ENCODE results near the gene DLG2. TPM values are rescaled to one million over a fixed set of nuclear protein-coding genes. Genes with fewer than 3 reads are reported as not detected.
"Not testable (repeated sequence)": the region's sequence is repeated elsewhere in the genome, so short reads cannot be mapped to it uniquely, and the experiment has no call there.

The DLG2 gene
- 0.32 TPM for polyA plus RNA-seq (2013, experiment 1 of 2)
- 0.16 TPM for polyA plus RNA-seq (2013, experiment 2 of 2)

DNA sequence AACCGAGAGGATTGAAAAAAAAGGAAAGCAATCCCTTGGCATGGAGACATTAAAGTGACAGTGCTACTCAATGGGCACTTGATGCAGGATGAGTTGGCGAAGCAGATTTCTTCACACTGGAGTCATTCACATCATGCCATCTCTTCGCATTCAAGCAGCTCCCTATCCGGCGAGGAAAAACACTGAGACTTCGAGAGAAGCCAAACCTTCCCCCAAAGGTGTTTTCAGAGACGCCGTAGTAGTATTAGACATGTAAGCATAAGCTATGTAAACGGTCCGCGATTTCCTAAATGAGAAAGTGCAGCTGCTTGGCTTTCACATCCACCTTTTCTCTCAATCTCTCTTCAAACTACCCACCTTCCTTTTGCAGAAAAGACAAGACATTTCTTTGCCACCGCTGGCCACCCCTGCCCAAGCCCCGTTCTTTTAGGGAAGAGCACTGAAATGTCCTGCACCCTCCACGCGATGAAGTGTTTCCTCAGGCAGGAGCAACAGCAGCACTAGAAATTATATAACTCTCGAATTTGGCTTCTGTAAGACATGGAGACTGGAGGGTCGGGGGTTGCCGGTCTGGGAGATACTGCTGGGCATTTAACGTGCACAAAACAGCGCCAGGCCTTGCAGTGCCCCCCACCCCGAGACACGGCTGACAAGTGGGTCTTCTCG, at the start of gene DLG2:
TSS of gene DLG2 (minus strand) at position 13 of the 666 bp plus-strand sequence.
- Histone ChIP-seq H2BK120ac (ENCODE audit: low read depth, low read length) (no peak within 1 kb of the TSS), H3K4me2 (ENCODE audit: low read length, poor library complexity, severe bottlenecking) (peak within 1 kb of the TSS; percentile 82), H2AFZ (ENCODE audit: low read depth, low read length) (peak within 1 kb of the TSS; percentile 59), H3K4me1 (ENCODE audit: control insufficient read depth, insufficient read depth, low read depth, low read length) (no peaks in the 10 kb centered on the region), H3K27ac (ENCODE audit: low read length, poor library complexity, severe bottlenecking) (peak within 1 kb of the TSS; percentile 83), H2BK15ac (ENCODE audit: low read depth, poor library complexity, severe bottlenecking) (peak within 1 kb of the TSS; percentile 56), H3K36me3 (ENCODE audit: control insufficient read depth in 1 of 2, insufficient read depth in 2 of 2, low read depth in 1 of 2, low read length in 2 of 2) (peaks cover 2 to 15% of the 10 kb centered on the region in 2 experiments), H3K18ac (ENCODE audit: low read depth in 1 of 2, low read length in 2 of 2) (peak within 1 kb of the TSS; percentile 72 to 86), H4K91ac (ENCODE audit: low read length) (peak within 1 kb of the TSS; percentile 65), H3K27me3 (ENCODE audit: control insufficient read depth in 1 of 2, insufficient read depth in 1 of 2, low read length in 2 of 2) (no peaks in the 10 kb centered on the region), H4K8ac (ENCODE audit: low read length) (peak within 1 kb of the TSS; percentile 76), H3K9ac (ENCODE audit: low read length) (peak within 1 kb of the TSS; percentile 95), H3K4ac (ENCODE audit: low read depth in 1 of 2, low read length in 2 of 2) (peak within 1 kb of the TSS in 1 of 2 experiments; percentile 9), H3K9me3 (ENCODE audit: control insufficient read depth, low read length) (no peaks in the 10 kb centered on the region), H3K4me3 (ENCODE audit: insufficient read depth in 1 of 2, low read depth in 1 of 2, low read length in 2 of 2) (peak within 1 kb of the TSS; percentile 64 to 95), H3K23ac (ENCODE audit: low read length in 2 of 2) (no peak within 1 kb of the TSS), H3K79me1 (replicated peaks; ENCODE audit: low read length, poor library complexity, severe bottlenecking) (peaks cover 6% of the 10 kb centered on the region), H2AK5ac (ENCODE audit: low read length, severe bottlenecking) (no peak within 1 kb of the TSS), H2BK5ac (ENCODE audit: low read depth, low read length, poor library complexity, severe bottlenecking) (no peak within 1 kb of the TSS), H3K14ac (ENCODE audit: low read length in 2 of 2) (no peak within 1 kb of the TSS), H2BK12ac (ENCODE audit: low read length in 2 of 2) (peak within 1 kb of the TSS in 1 of 2 experiments; percentile 27)
- 3% methylated on average over 22 of the region's 23 CpGs for WGBS
- DNase-seq, result peak; percentile 57

DNA sequence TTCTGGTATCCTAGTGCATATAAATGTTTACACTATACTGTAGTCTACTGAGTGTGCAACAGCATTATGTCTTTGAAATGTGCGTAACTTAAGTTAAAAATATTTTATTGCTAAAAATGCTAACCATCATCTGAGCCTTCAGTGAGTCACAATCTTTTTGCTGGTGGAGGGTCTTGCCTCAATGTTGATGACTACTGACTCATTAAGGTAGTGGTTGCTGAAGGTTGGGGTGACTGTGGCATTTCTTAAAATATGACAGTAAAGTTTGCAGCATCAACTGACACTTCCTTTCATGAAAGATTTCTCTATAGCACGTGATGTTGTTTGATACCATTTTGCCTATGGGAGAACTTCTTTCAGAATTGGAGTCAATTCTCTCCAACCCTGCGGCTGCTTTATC, 46.2 kb upstream of the DLG2 start:
- H2BK12ac ChIP-seq (ENCODE audit: low read length in 2 of 2), result no peak overlapping the region
- H3K36me3 ChIP-seq (ENCODE audit: control insufficient read depth in 1 of 2, insufficient read depth in 2 of 2, low read depth in 1 of 2, low read length in 2 of 2), result no peaks in the 10 kb centered on the region
- H2AK5ac ChIP-seq (ENCODE audit: low read length, severe bottlenecking), result no peak overlapping the region
- no peak overlapping the region for H4K91ac ChIP-seq (ENCODE audit: low read length)
- no peak overlapping the region for H3K27ac ChIP-seq (ENCODE audit: low read length, poor library complexity, severe bottlenecking)
- no peaks in the 10 kb centered on the region for H3K27me3 ChIP-seq (ENCODE audit: control insufficient read depth in 1 of 2, insufficient read depth in 1 of 2, low read length in 2 of 2)
- no peak overlapping the region for H2BK15ac ChIP-seq (ENCODE audit: low read depth, poor library complexity, severe bottlenecking)
- no peak overlapping the region for H3K9ac ChIP-seq (ENCODE audit: low read length)
- no peak overlapping the region for H2AFZ ChIP-seq (ENCODE audit: low read depth, low read length)
- no peak overlapping the region for H3K14ac ChIP-seq (ENCODE audit: low read length in 2 of 2)
- H3K9me3 ChIP-seq (ENCODE audit: control insufficient read depth, low read length), result peaks cover 7% of the 10 kb centered on the region
- H2BK120ac ChIP-seq (ENCODE audit: low read depth, low read length), result no peak overlapping the region
- no peak for DNase-seq
- H3K18ac ChIP-seq (ENCODE audit: low read depth in 1 of 2, low read length in 2 of 2), result no peak overlapping the region
- no peak overlapping the region for H3K4me3 ChIP-seq (ENCODE audit: insufficient read depth in 1 of 2, low read depth in 1 of 2, low read length in 2 of 2)
- no peak overlapping the region for H3K23ac ChIP-seq (ENCODE audit: low read length in 2 of 2)
- WGBS, result 100% methylated on average over 3 of the region's 3 CpGs
- no peak overlapping the region for H3K4ac ChIP-seq (ENCODE audit: low read depth in 1 of 2, low read length in 2 of 2)
- no peaks in the 10 kb centered on the region for H3K79me1 ChIP-seq (replicated peaks; ENCODE audit: low read length, poor library complexity, severe bottlenecking)
- H3K4me2 ChIP-seq (ENCODE audit: low read length, poor library complexity, severe bottlenecking), result no peak overlapping the region
- H3K4me1 ChIP-seq (ENCODE audit: control insufficient read depth, insufficient read depth, low read depth, low read length), result no peaks in the 10 kb centered on the region
- H4K8ac ChIP-seq (ENCODE audit: low read length), result no peak overlapping the region
- H2BK5ac ChIP-seq (ENCODE audit: low read depth, low read length, poor library complexity, severe bottlenecking), result no peak overlapping the region

DNA sequence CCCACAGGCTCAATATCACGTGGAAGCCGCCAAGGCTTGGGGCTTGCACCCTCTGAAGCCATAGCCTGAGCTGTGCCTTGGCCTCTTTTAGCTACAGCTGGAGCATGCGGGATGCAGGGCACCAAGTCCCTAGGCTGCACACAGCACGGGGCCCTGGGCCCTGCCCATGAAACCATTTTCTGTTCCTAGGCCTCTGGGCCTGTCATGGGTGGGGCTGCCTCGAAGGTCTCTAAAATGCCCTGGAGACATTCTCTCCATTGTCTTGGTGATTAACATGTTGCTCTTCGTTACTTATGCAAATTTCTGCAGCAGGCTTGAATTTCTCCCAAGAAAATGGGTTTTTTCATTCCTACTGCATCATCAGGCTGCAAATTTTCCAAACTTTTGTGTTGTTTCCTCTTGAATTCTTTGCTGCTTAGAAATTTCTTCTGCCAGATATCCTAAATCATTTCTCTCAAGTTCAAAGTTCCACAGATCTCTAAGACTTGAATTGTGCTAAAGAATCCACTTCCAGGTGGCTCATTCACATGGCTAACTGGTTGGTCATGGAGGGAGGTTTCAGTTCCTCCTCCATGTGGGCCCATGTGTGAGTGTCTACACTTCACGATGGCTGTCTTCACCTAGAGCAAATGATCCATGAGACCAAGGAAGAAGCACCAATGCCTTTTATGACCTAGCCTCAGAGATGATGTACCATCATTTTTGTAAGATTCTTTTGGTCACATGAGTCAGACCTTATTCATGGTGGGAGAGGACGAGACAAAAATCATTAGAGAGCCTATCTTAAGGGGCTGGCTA, 45.2 kb upstream of the DLG2 start:
- WGBS, result 70% methylated on average over 8 of the region's 8 CpGs

DNA sequence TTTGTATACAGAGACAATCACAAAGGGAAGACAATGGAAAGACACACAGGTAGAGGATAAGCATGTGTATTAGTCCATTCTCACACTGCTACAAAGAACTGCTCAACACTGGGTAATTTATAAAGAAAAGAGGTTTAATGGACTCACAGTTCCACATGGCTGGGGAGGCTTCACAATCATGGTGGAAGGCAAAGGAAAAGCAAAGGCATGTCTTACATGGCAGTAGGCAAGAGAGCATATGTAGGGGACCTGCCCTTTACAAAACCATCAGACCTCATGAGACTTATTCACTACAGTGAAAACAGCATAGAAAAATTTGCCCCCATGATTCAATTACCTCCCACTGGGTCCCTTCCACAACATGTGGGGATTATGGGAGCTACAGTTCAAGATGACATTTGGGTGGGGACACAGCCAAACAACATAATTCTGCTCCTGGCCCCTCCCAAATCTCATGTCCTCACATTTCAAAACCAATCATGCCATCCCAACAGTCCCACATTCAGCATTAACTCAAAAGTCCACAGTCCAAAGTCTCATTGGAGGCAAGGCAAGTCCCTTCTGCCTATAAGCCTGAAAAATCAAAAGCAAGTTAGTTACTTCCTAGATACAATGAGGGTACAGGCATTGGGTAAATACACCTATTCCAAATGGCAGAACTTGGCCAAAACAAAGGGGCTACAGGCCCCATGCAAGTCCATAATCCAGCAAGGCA, 44.0 kb upstream of the DLG2 start:
- H3K9ac ChIP-seq (ENCODE audit: low read length); H3K4me1 ChIP-seq (ENCODE audit: control insufficient read depth, insufficient read depth, low read depth, low read length); H3K23ac ChIP-seq (ENCODE audit: low read length in 2 of 2); H3K4ac ChIP-seq (ENCODE audit: low read depth in 1 of 2, low read length in 2 of 2); H2AK5ac ChIP-seq (ENCODE audit: low read length, severe bottlenecking); H3K27ac ChIP-seq (ENCODE audit: low read length, poor library complexity, severe bottlenecking); H4K8ac ChIP-seq (ENCODE audit: low read length); H4K91ac ChIP-seq (ENCODE audit: low read length); H2BK5ac ChIP-seq (ENCODE audit: low read depth, low read length, poor library complexity, severe bottlenecking); H3K18ac ChIP-seq (ENCODE audit: low read depth in 1 of 2, low read length in 2 of 2); H3K79me1 ChIP-seq (replicated peaks; ENCODE audit: low read length, poor library complexity, severe bottlenecking); H3K4me2 ChIP-seq (ENCODE audit: low read length, poor library complexity, severe bottlenecking); DNase-seq; H2BK120ac ChIP-seq (ENCODE audit: low read depth, low read length); H2BK15ac ChIP-seq (ENCODE audit: low read depth, poor library complexity, severe bottlenecking); H2BK12ac ChIP-seq (ENCODE audit: low read length in 2 of 2); H2AFZ ChIP-seq (ENCODE audit: low read depth, low read length); H3K14ac ChIP-seq (ENCODE audit: low read length in 2 of 2); H3K27me3 ChIP-seq (ENCODE audit: control insufficient read depth in 1 of 2, insufficient read depth in 1 of 2, low read length in 2 of 2); H3K9me3 ChIP-seq (ENCODE audit: control insufficient read depth, low read length); H3K36me3 ChIP-seq (ENCODE audit: control insufficient read depth in 1 of 2, insufficient read depth in 2 of 2, low read depth in 1 of 2, low read length in 2 of 2); H3K4me3 ChIP-seq (ENCODE audit: insufficient read depth in 1 of 2, low read depth in 1 of 2, low read length in 2 of 2): not testable (repeated sequence)

More for the DNA sequence above, 45.2 kb upstream of the DLG2 start:
- no peak overlapping the region for H3K9ac ChIP-seq (ENCODE audit: low read length)
- no peak overlapping the region for H2AK5ac ChIP-seq (ENCODE audit: low read length, severe bottlenecking)
- H3K36me3 ChIP-seq (ENCODE audit: control insufficient read depth in 1 of 2, insufficient read depth in 2 of 2, low read depth in 1 of 2, low read length in 2 of 2), result no peaks in the 10 kb centered on the region
- H3K4me1 ChIP-seq (ENCODE audit: control insufficient read depth, insufficient read depth, low read depth, low read length), result no peaks in the 10 kb centered on the region
- no peak overlapping the region for H2BK120ac ChIP-seq (ENCODE audit: low read depth, low read length)
- no peak overlapping the region for H3K14ac ChIP-seq (ENCODE audit: low read length in 2 of 2)
- H2BK15ac ChIP-seq (ENCODE audit: low read depth, poor library complexity, severe bottlenecking), result no peak overlapping the region
- no peak overlapping the region for H3K27ac ChIP-seq (ENCODE audit: low read length, poor library complexity, severe bottlenecking)
- no peak overlapping the region for H2BK5ac ChIP-seq (ENCODE audit: low read depth, low read length, poor library complexity, severe bottlenecking)
- no peak overlapping the region for H2BK12ac ChIP-seq (ENCODE audit: low read length in 2 of 2)
- DNase-seq, result no peak
- no peak overlapping the region for H4K91ac ChIP-seq (ENCODE audit: low read length)
- no peak overlapping the region for H4K8ac ChIP-seq (ENCODE audit: low read length)
- H3K18ac ChIP-seq (ENCODE audit: low read depth in 1 of 2, low read length in 2 of 2), result no peak overlapping the region
- H3K23ac ChIP-seq (ENCODE audit: low read length in 2 of 2), result no peak overlapping the region
- no peak overlapping the region for H3K4ac ChIP-seq (ENCODE audit: low read depth in 1 of 2, low read length in 2 of 2)
- peaks cover 7% of the 10 kb centered on the region for H3K9me3 ChIP-seq (ENCODE audit: control insufficient read depth, low read length)
- H3K4me2 ChIP-seq (ENCODE audit: low read length, poor library complexity, severe bottlenecking), result no peak overlapping the region
- H2AFZ ChIP-seq (ENCODE audit: low read depth, low read length), result no peak overlapping the region
- no peaks in the 10 kb centered on the region for H3K27me3 ChIP-seq (ENCODE audit: control insufficient read depth in 1 of 2, insufficient read depth in 1 of 2, low read length in 2 of 2)
- H3K4me3 ChIP-seq (ENCODE audit: insufficient read depth in 1 of 2, low read depth in 1 of 2, low read length in 2 of 2), result no peak overlapping the region
- H3K79me1 ChIP-seq (replicated peaks; ENCODE audit: low read length, poor library complexity, severe bottlenecking), result no peaks in the 10 kb centered on the region

All from mesenchymal stem cell (in vitro differentiated cells and primary cell).